22Rv1 (cell line): Measurements from ENCODE around the gene KDM4B.

Experiments
- CTCF ChIP-seq: fragments of 450-650 bp; IDR thresholded peaks from 2 replicates; pipeline ENCODE4 v1.5.1; 2017; ENCODE audit warnings: mild to moderate bottlenecking
- ZFX ChIP-seq: fragments of 450-650 bp; IDR thresholded peaks from 2 replicates; pipeline ENCODE4 v1.6.1; 2017; ENCODE audit warnings: antibody characterized with exemption, borderline replicate concordance

GRCh38 chr19:5147978-5148793, 179.3 kb downstream of the KDM4B start:
- TF ChIP-seq CTCF: no peak
- TF ChIP-seq ZFX: no peak
